K562 (cell line): ENCODE data around the gene PIM3. TPM values are rescaled to one million over a fixed set of nuclear protein-coding genes. Genes with fewer than 3 reads are reported as not detected.

Experiments
- C11orf30 ChIP-seq: fragments of 450-650 bp; IDR thresholded peaks from 2 replicates; pipeline ENCODE4 v1.6.1; 2016; ENCODE audit warnings: low read depth, mild to moderate bottlenecking
- FOXK2 ChIP-seq, 2 experiments: fragments of 450-650 bp; IDR thresholded peaks in 1 of 2; conservative IDR thresholded peaks in 1 of 2; 2 replicates each; pipeline ENCODE4 v1.6.1; 2016; ENCODE audit warnings: low read depth in 2 of 2, mild to moderate bottlenecking in 1 of 2
- GTF2E2 ChIP-seq: fragments of 200-800 bp; sonication (Bioruptor generic); IDR thresholded peaks from 2 replicates; pipeline ENCODE4 v1.6.1; 2016; ENCODE audit warnings: missing genetic modification characterization, missing compliant biosample characterization
- KLF16 ChIP-seq: IDR thresholded peaks from 2 replicates; pipeline ENCODE4 v1.6.1; 2016; ENCODE audit warnings: antibody characterized with exemption
- LEF1 ChIP-seq: fragments of 450-650 bp; IDR thresholded peaks from 2 replicates; pipeline ENCODE4 v1.6.1; 2016; ENCODE audit warnings: mild to moderate bottlenecking
- NFIC ChIP-seq: fragments of 450-650 bp; IDR thresholded peaks from 2 replicates; pipeline ENCODE4 v1.6.1; 2017; ENCODE audit warnings: mild to moderate bottlenecking, inconsistent platforms
- NRF1 ChIP-seq, 2 experiments: fragments of 450-650 bp; IDR thresholded peaks in 1 of 2; conservative IDR thresholded peaks in 1 of 2; 2 replicates each; pipeline ENCODE4 v1.6.1; 2014; ENCODE audit warnings: mild to moderate bottlenecking in 2 of 2
- OTX1 ChIP-seq: fragments of 450-650 bp; formaldehyde crosslinking; IDR thresholded peaks from 2 replicates; pipeline ENCODE4 v1.4.0; 2022; ENCODE audit warnings: mild to moderate bottlenecking
- POLR2B ChIP-seq: fragments of 450-650 bp; IDR thresholded peaks from 2 replicates; pipeline ENCODE4 v1.6.1; 2018; ENCODE audit warnings: low read depth; ENCODE audit not compliant: partially characterized antibody
- YBX1 ChIP-seq: fragments of 450-650 bp; IDR thresholded peaks from 2 replicates; pipeline ENCODE4 v1.7.1; 2016; ENCODE audit warnings: mild to moderate bottlenecking
- ZBTB40 ChIP-seq, 2 experiments: fragments of 450-650 bp in 1 of 2; sonication (generic) in 1 of 2; formaldehyde crosslinking in 1 of 2; IDR thresholded peaks; 2 replicates each; pipeline versions ENCODE4 v1.7.1 to v1.9.0; 2016 to 2022; ENCODE audit warnings: inconsistent platforms in 1 of 2, mild to moderate bottlenecking in 1 of 2, missing genetic modification reagents in 1 of 2
- ZBTB7A ChIP-seq: IDR thresholded peaks from 2 replicates; pipeline ENCODE4 v1.6.1; 2011; ENCODE audit warnings: low read depth, mild to moderate bottlenecking, low read length, moderate library complexity, borderline replicate concordance; ENCODE audit not compliant: control insufficient read depth
- ZNF197 ChIP-seq: fragments of 200-800 bp; sonication (Bioruptor generic); IDR thresholded peaks from 2 replicates; pipeline ENCODE4 v1.6.1; 2016; ENCODE audit warnings: low read depth, missing genetic modification characterization, missing compliant biosample characterization
- ZNF274 ChIP-seq: IDR thresholded peaks from 2 replicates; pipeline ENCODE4 v1.6.1; 2011; ENCODE audit warnings: low read depth, mild to moderate bottlenecking, low read length, moderate library complexity, borderline replicate concordance
- ZNF57 ChIP-seq: fragments of 450-650 bp; formaldehyde crosslinking; IDR thresholded peaks from 2 replicates; pipeline ENCODE4 v1.4.0; 2020; ENCODE audit warnings: mild to moderate bottlenecking, moderate library complexity
- polyA plus RNA-seq, 8 experiments: library from polyadenylated mRNA; depleted of rRNA in 4 of 8; stranded (reverse) in 5 of 8; unstranded in 3 of 8; fragments of >200 nt; fragmentation: Nextera tagmentation in 2 of 8; fragmentation: Illumina TruSeq in 1 of 8; extraction: Ambion mirVana in 2 of 8; extraction: Trizol in 1 of 8; gene quantifications; 2 replicates each; pipeline versions ENCODE4 v1.2.1 to v1.2.3, GENCODE V29; 2011 to 2014; ENCODE audit warnings: inconsistent platforms in 1 of 8, missing spikeins in 1 of 8
- total RNA-seq, 7 experiments: library from RNA; depleted of rRNA in 6 of 7; stranded (reverse); fragments of >200 nt in 6 of 7; fragmentation: Illumina TruSeq in 2 of 7; extraction: Trizol in 2 of 7; gene quantifications; 2 replicates each; pipeline versions ENCODE4 v1.2.1 to v1.2.3, GENCODE V29; 2011 to 2021; ENCODE audit warnings: low replicate concordance in 1 of 7
- TF ChIP-seq, protein P1 (sequence below): fragments of 450-650 bp; IDR thresholded peaks from 2 replicates; pipeline ENCODE4 v1.7.1; 2018; ENCODE audit warnings: mild to moderate bottlenecking, low read depth; ENCODE audit not compliant: partially characterized antibody

PIM3 gene
- total and polyA plus RNA-seq, 9 of the 15 experiments (the other 6 are each of a cell fraction or from before 2014, with no cell fraction given), result 0.24 to 40.5 (median 5.3) TPM

GRCh38 chr22:49975543-49976389, 15.2 kb downstream of the PIM3 start (continued):
- TF ChIP-seq NRF1 (conservative IDR thresholded peaks at IDR 0.05 in 1 of 2, IDR thresholded peaks at IDR 0.05 in 1 of 2) (peak; percentile 49 to 58), NFIC (peak; percentile 17; the same call in 1 of the 2 replicates), FOXK2 (conservative IDR thresholded peaks at IDR 0.05 in 1 of 2, IDR thresholded peaks at IDR 0.05 in 1 of 2; ENCODE audit: low read depth in 2 of 2) (peak; percentile 43 to 51; a peak in 3 of 4 replicates), KLF16 (no peak), ZNF57 (CRISPR knock-in tag) (no peak), ZNF274 (no peak), ZNF197 (CRISPR knock-in tag) (no peak), C11orf30 (no peak), GTF2E2 (tag) (no peak), POLR2B (peak; percentile 59), YBX1 (no peak), OTX1 (CRISPR knock-in tag) (peak; percentile 68; the same call in 1 of the 2 replicates), LEF1 (peak; percentile 51; the same call in 1 of the 2 replicates), ZBTB7A (peak; percentile 70; the same call in 1 of the 2 replicates), ZBTB40 (IDR thresholded peaks at IDR 0.05) (peak; percentile 49), ZBTB40 (CRISPR knock-in tag; IDR thresholded peaks at IDR 0.05) (no peak)
- TF ChIP-seq, protein P1, sequence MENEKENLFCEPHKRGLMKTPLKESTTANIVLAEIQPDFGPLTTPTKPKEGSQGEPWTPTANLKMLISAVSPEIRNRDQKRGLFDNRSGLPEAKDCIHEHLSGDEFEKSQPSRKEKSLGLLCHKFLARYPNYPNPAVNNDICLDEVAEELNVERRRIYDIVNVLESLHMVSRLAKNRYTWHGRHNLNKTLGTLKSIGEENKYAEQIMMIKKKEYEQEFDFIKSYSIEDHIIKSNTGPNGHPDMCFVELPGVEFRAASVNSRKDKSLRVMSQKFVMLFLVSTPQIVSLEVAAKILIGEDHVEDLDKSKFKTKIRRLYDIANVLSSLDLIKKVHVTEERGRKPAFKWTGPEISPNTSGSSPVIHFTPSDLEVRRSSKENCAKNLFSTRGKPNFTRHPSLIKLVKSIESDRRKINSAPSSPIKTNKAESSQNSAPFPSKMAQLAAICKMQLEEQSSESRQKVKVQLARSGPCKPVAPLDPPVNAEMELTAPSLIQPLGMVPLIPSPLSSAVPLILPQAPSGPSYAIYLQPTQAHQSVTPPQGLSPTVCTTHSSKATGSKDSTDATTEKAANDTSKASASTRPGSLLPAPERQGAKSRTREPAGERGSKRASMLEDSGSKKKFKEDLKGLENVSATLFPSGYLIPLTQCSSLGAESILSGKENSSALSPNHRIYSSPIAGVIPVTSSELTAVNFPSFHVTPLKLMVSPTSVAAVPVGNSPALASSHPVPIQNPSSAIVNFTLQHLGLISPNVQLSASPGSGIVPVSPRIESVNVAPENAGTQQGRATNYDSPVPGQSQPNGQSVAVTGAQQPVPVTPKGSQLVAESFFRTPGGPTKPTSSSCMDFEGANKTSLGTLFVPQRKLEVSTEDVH, result peak; percentile 37
